ENCODE results near the gene BCAS3.

- TF ChIP-seq GATA3 (IDR thresholded peaks at IDR 0.05; ENCODE audit: low read depth, low read length) (no peak), GATA2 (IDR thresholded peaks at IDR 0.05; ENCODE audit: low read depth, low read length) (no peak)
These were observed 587.7 kb downstream of the BCAS3 start for GRCh38 chr17:61265397-61265796.

All from SH-SY5Y (cell line).